ENCODE results near the gene ZNF10.

ZNF10 gene

GRCh38 chr12:133174901-133175300 is 44.5 kb downstream of the ZNF10 start:
- H4K20me1 ChIP-seq (ENCODE audit: control insufficient read depth, insufficient read depth, low read depth, low read length) = no peaks in the 10 kb centered on the region
- no peak overlapping the region for H3K4me3 ChIP-seq (ENCODE audit: low read length)
- H3K4me2 ChIP-seq (ENCODE audit: low read length) = no peak overlapping the region
- H3F3A ChIP-seq (ENCODE audit: control insufficient read depth, insufficient read depth) = no peaks in the 10 kb centered on the region
- H3K9me3 ChIP-seq (ENCODE audit: control insufficient read depth, insufficient read depth, low read length) = peaks cover 33% of the 10 kb centered on the region; the same call in 1 of the 2 replicates
- H3K79me2 ChIP-seq (ENCODE audit: control insufficient read depth, low read length) = no peaks in the 10 kb centered on the region
- no peaks in the 10 kb centered on the region for H3K27me3 ChIP-seq (ENCODE audit: control insufficient read depth, low read length)
- H3K9me2 ChIP-seq (replicated peaks; ENCODE audit: control insufficient read depth, low read length) = no peaks in the 10 kb centered on the region
- H3K36me3 ChIP-seq (ENCODE audit: control insufficient read depth, low read length) = no peaks in the 10 kb centered on the region
- H3K4me1 ChIP-seq (ENCODE audit: control insufficient read depth, low read length) = no peaks in the 10 kb centered on the region
- H3K27ac ChIP-seq (ENCODE audit: low read depth, low read length) = no peak overlapping the region
- TF ChIP-seq, protein P1, sequence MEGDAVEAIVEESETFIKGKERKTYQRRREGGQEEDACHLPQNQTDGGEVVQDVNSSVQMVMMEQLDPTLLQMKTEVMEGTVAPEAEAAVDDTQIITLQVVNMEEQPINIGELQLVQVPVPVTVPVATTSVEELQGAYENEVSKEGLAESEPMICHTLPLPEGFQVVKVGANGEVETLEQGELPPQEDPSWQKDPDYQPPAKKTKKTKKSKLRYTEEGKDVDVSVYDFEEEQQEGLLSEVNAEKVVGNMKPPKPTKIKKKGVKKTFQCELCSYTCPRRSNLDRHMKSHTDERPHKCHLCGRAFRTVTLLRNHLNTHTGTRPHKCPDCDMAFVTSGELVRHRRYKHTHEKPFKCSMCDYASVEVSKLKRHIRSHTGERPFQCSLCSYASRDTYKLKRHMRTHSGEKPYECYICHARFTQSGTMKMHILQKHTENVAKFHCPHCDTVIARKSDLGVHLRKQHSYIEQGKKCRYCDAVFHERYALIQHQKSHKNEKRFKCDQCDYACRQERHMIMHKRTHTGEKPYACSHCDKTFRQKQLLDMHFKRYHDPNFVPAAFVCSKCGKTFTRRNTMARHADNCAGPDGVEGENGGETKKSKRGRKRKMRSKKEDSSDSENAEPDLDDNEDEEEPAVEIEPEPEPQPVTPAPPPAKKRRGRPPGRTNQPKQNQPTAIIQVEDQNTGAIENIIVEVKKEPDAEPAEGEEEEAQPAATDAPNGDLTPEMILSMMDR (IDR thresholded peaks at IDR 0.05; ENCODE audit: low read depth, low read length, poor library complexity, severe bottlenecking) = no peak
- no peak for TF ChIP-seq EZH2phosphoT487 (IDR thresholded peaks at IDR 0.05; ENCODE audit: borderline replicate concordance, low read length)

GRCh38 chr12:133180669-133181068 is 50.2 kb downstream of the ZNF10 start:
- H4K20me1 ChIP-seq (ENCODE audit: control insufficient read depth, insufficient read depth, low read depth, low read length) = no peaks in the 10 kb centered on the region
- peaks cover 42% of the 10 kb centered on the region for H3K9me3 ChIP-seq (ENCODE audit: control insufficient read depth, insufficient read depth, low read length)
- peaks cover 8% of the 10 kb centered on the region for H3K4me1 ChIP-seq (ENCODE audit: control insufficient read depth, low read length)
- no peak overlapping the region for H3K4me2 ChIP-seq (ENCODE audit: low read length)
- peaks cover 20% of the 10 kb centered on the region for H3K36me3 ChIP-seq (ENCODE audit: control insufficient read depth, low read length)
- TF ChIP-seq, protein P1 (IDR thresholded peaks at IDR 0.05; ENCODE audit: low read depth, low read length, poor library complexity, severe bottlenecking) = no peak
- no peak for TF ChIP-seq EZH2phosphoT487 (IDR thresholded peaks at IDR 0.05; ENCODE audit: borderline replicate concordance, low read length)
- peaks cover 5% of the 10 kb centered on the region for H3K79me2 ChIP-seq (ENCODE audit: control insufficient read depth, low read length)
- peak overlapping the region; percentile 4; the same call in 1 of the 2 replicates for H3K4me3 ChIP-seq (ENCODE audit: low read length)
- 0 out of 2 replicates have a peak, but pooled peaks cover 3% of the 10 kb centered on the region for H3F3A ChIP-seq (ENCODE audit: control insufficient read depth, insufficient read depth)
- H3K27ac ChIP-seq (ENCODE audit: low read depth, low read length) = no peak overlapping the region
- H3K9me2 ChIP-seq (replicated peaks; ENCODE audit: control insufficient read depth, low read length) = no peaks in the 10 kb centered on the region
- H3K27me3 ChIP-seq (ENCODE audit: control insufficient read depth, low read length) = no peaks in the 10 kb centered on the region

GRCh38 chr12:133181238-133181959 is 51.0 kb downstream of the ZNF10 start, which contains the start of gene ZNF268:
ZNF268 (plus strand) TSS chr12:133181495; CDS start chr12:133181998, 503 bp downstream.
- no peaks in the 10 kb centered on the region for H3K27me3 ChIP-seq (ENCODE audit: control insufficient read depth, low read length)
- H3K4me2 ChIP-seq (ENCODE audit: low read length) = peak within 1 kb of the TSS; percentile 81
- peaks cover 8% of the 10 kb centered on the region for H3K4me1 ChIP-seq (ENCODE audit: control insufficient read depth, low read length)
- no peaks in the 10 kb centered on the region for H3K9me2 ChIP-seq (replicated peaks; ENCODE audit: control insufficient read depth, low read length)
- H3K79me2 ChIP-seq (ENCODE audit: control insufficient read depth, low read length) = peaks cover 5% of the 10 kb centered on the region
- 0 out of 2 replicates have a peak, but pooled peaks cover 3% of the 10 kb centered on the region for H3F3A ChIP-seq (ENCODE audit: control insufficient read depth, insufficient read depth)
- peaks cover 20% of the 10 kb centered on the region for H3K36me3 ChIP-seq (ENCODE audit: control insufficient read depth, low read length)
- no peaks in the 10 kb centered on the region for H4K20me1 ChIP-seq (ENCODE audit: control insufficient read depth, insufficient read depth, low read depth, low read length)
- H3K4me3 ChIP-seq (ENCODE audit: low read length) = peak within 1 kb of the TSS; percentile 88
- TF ChIP-seq, protein P1 (IDR thresholded peaks at IDR 0.05; ENCODE audit: low read depth, low read length, poor library complexity, severe bottlenecking) = peak; percentile 82
- TF ChIP-seq EZH2phosphoT487 (IDR thresholded peaks at IDR 0.05; ENCODE audit: borderline replicate concordance, low read length) = no peak
- peaks cover 46% of the 10 kb centered on the region for H3K9me3 ChIP-seq (ENCODE audit: control insufficient read depth, insufficient read depth, low read length)
- peak within 1 kb of the TSS; percentile 32 for H3K27ac ChIP-seq (ENCODE audit: low read depth, low read length)
